ENCODE measurements around the gene ZMYND8.
"Not testable (repeated sequence)": the region's sequence is repeated elsewhere in the genome, so short reads cannot be mapped to it uniquely, and the experiment has no call there.

ZMYND8 gene

GRCh38 chr20:47282864-47283263 is 73.6 kb downstream of the ZMYND8 start:
- DNase-seq = no peak

- DNase-seq = no peak
Measured at GRCh38 chr20:47281376-47281775, 75.1 kb downstream of the ZMYND8 start.

GRCh38 chr20:47280668-47281067 is 75.8 kb downstream of the ZMYND8 start:
- DNase-seq = no peak

- DNase-seq = no peak
Measured at GRCh38 chr20:47280228-47280627, 76.3 kb downstream of the ZMYND8 start.

GRCh38 chr20:47278907-47279348 is 77.6 kb downstream of the ZMYND8 start:
- DNase-seq = no peak

GRCh38 chr20:47277535-47277872 is 79.0 kb downstream of the ZMYND8 start:
- not testable (repeated sequence) for DNase-seq

GRCh38 chr20:47276851-47277534 is 79.5 kb downstream of the ZMYND8 start:
- no peak for DNase-seq

- no peak for DNase-seq
Measured at GRCh38 chr20:47276251-47276650, 80.2 kb downstream of the ZMYND8 start.

- no peak for DNase-seq
Measured at GRCh38 chr20:47275548-47275947, 81.0 kb downstream of the ZMYND8 start.

GRCh38 chr20:47274401-47275108 is 81.9 kb downstream of the ZMYND8 start:
- no peak for DNase-seq

GRCh38 chr20:47273591-47274235 is 82.8 kb downstream of the ZMYND8 start:
- DNase-seq = no peak

GRCh38 chr20:47272893-47273590 is 83.5 kb downstream of the ZMYND8 start:
- peak; percentile 47 for DNase-seq

GRCh38 chr20:47271046-47271615 is 85.4 kb downstream of the ZMYND8 start:
- DNase-seq = no peak

GRCh38 chr20:47269309-47270165 is 87.0 kb downstream of the ZMYND8 start:
- DNase-seq = no peak

- DNase-seq = no peak
Measured at GRCh38 chr20:47267621-47268020, 88.9 kb downstream of the ZMYND8 start.

GRCh38 chr20:47266847-47267515 is 89.5 kb downstream of the ZMYND8 start:
- no peak for DNase-seq

GRCh38 chr20:47265984-47266383 is 90.5 kb downstream of the ZMYND8 start:
- no peak for DNase-seq

- DNase-seq = no peak
Measured at GRCh38 chr20:47265214-47265613, 91.3 kb downstream of the ZMYND8 start.

- DNase-seq = not testable (repeated sequence)
Measured at GRCh38 chr20:47264137-47264769, 92.2 kb downstream of the ZMYND8 start.

GRCh38 chr20:47263465-47264084 is 92.9 kb downstream of the ZMYND8 start:
- DNase-seq = no peak

- DNase-seq = no peak
Measured at GRCh38 chr20:47263080-47263464, 93.4 kb downstream of the ZMYND8 start.
